Smooth muscle cell (in vitro differentiated cells): Measurements from ENCODE around the gene NAP1L1. TPM values are rescaled to one million over a fixed set of nuclear protein-coding genes. Genes with fewer than 3 reads are reported as not detected.

ENCODE experiments used
- DNase-seq: peaks from one replicate; lab custom pipeline; 2025; ENCODE audit not compliant: unreplicated experiment; lab: John Stamatoyannopoulos, UW
- H2AFZ ChIP-seq: fragments of 200-600 bp; sonication (generic); 2 replicates; pipeline ENCODE4 v1.6.0; 2016; ENCODE audit warnings: antibody characterized with exemption, low read depth, mild to moderate bottlenecking
- H3F3A ChIP-seq: fragments of 200-600 bp; sonication (generic); 2 replicates; pipeline ENCODE4 v1.6.0; 2017; ENCODE audit warnings: antibody characterized with exemption, low read depth
- H3K27ac ChIP-seq: fragments of 200-600 bp; sonication (generic); 2 replicates; pipeline ENCODE4 v1.5.1; 2016; ENCODE audit warnings: low read depth, mild to moderate bottlenecking
- H3K27me3 ChIP-seq: fragments of 200-600 bp; sonication (generic); 2 replicates; pipeline ENCODE4 v1.6.1; 2016; ENCODE audit warnings: low read depth, mild to moderate bottlenecking
- H3K36me3 ChIP-seq: fragments of 200-600 bp; sonication (generic); 2 replicates; pipeline ENCODE4 v1.5.1; 2016; ENCODE audit warnings: low read depth
- H3K4me1 ChIP-seq: fragments of 200-600 bp; sonication (generic); 2 replicates; pipeline ENCODE4 v1.5.1; 2016; ENCODE audit warnings: low read depth
- H3K4me2 ChIP-seq: fragments of 200-600 bp; sonication (generic); 2 replicates; pipeline ENCODE4 v1.6.0; 2016; ENCODE audit warnings: mild to moderate bottlenecking
- H3K4me3 ChIP-seq: fragments of 200-600 bp; sonication (generic); 2 replicates; pipeline ENCODE4 v1.5.1; 2016; ENCODE audit warnings: mild to moderate bottlenecking
- H3K79me2 ChIP-seq: fragments of 200-600 bp; sonication (generic); 2 replicates; pipeline ENCODE4 v1.6.0; 2016; ENCODE audit warnings: low read depth, mild to moderate bottlenecking
- H3K9ac ChIP-seq: fragments of 200-600 bp; sonication (generic); 2 replicates; pipeline ENCODE4 v1.6.0; 2016; ENCODE audit warnings: low read depth
- H3K9me3 ChIP-seq: fragments of 200-600 bp; sonication (generic); replicated peaks from 2 replicates; pipeline ENCODE4 v1.5.1; 2016; ENCODE audit warnings: low read depth
- H4K20me1 ChIP-seq: fragments of 200-600 bp; sonication (generic); 2 replicates; pipeline ENCODE4 v1.6.0; 2016; ENCODE audit warnings: low read depth
- CTCF ChIP-seq: fragments of 200-600 bp; sonication (generic); IDR thresholded peaks from 2 replicates; pipeline ENCODE4 v1.5.1; 2017; ENCODE audit warnings: borderline replicate concordance, mild to moderate bottlenecking, antibody characterized with exemption; ENCODE audit not compliant: insufficient read depth, poor library complexity, severe bottlenecking
- WGBS: methylation state at CpG from one replicate; pipeline ENCODE4 v1.1.7; 2016; ENCODE audit warnings: low lambda C conversion rate; 5-methylcytosine and 5-hydroxymethylcytosine counted together
- polyA plus RNA-seq: library from polyadenylated mRNA; unstranded; fragments of >200 nt; fragmentation: Nextera tagmentation; extraction: Ambion mirVana; gene quantifications from 2 replicates; pipeline ENCODE4 v1.2.1, GENCODE V29; 2016
- total RNA-seq: library from RNA; depleted of rRNA; stranded (reverse); fragments of >200 nt; gene quantifications from 2 replicates; pipeline ENCODE4 v1.2.3, GENCODE V29; 2014

The NAP1L1 gene
- total and polyA plus RNA-seq, 2 experiments from 2014 or later = 110 to 221 TPM

GRCh38 chr12:76041406-76041805 lies 43.1 kb downstream of the NAP1L1 start:
- H3K4me3 ChIP-seq = no peak overlapping the region
- TF ChIP-seq CTCF = no peak
- no peaks in the 10 kb centered on the region for H3K79me2 ChIP-seq
- peaks cover 8% of the 10 kb centered on the region for H3K36me3 ChIP-seq
- H3K9me3 ChIP-seq = no peaks in the 10 kb centered on the region
- H3K27ac ChIP-seq = no peak overlapping the region
- H3K9ac ChIP-seq = no peak overlapping the region
- H2AFZ ChIP-seq = no peak overlapping the region
- DNase-seq = no peak
- WGBS = 92% methylated on average over 2 of the region's 2 CpGs
- no peaks in the 10 kb centered on the region for H4K20me1 ChIP-seq
- no peak overlapping the region for H3K4me2 ChIP-seq
- H3F3A ChIP-seq = peaks cover 14% of the 10 kb centered on the region
- no peaks in the 10 kb centered on the region for H3K27me3 ChIP-seq
- peaks cover 11% of the 10 kb centered on the region for H3K4me1 ChIP-seq

- H4K20me1 ChIP-seq = no peaks in the 10 kb centered on the region
- no peaks in the 10 kb centered on the region for H3K27me3 ChIP-seq
- H3K4me3 ChIP-seq = no peak overlapping the region
- no peak overlapping the region for H2AFZ ChIP-seq
- no peaks in the 10 kb centered on the region for H3K79me2 ChIP-seq
- 98% methylated on average over 4 of the region's 4 CpGs for WGBS
- no peak overlapping the region for H3K9ac ChIP-seq
- no peak for TF ChIP-seq CTCF
- H3K36me3 ChIP-seq = peaks cover 8% of the 10 kb centered on the region
- peaks cover 11% of the 10 kb centered on the region for H3K4me1 ChIP-seq
- no peak for DNase-seq
- no peak overlapping the region for H3K27ac ChIP-seq
- no peaks in the 10 kb centered on the region for H3K9me3 ChIP-seq
- peaks cover 15% of the 10 kb centered on the region for H3F3A ChIP-seq
- no peak overlapping the region for H3K4me2 ChIP-seq
Measured at GRCh38 chr12:76040461-76040860, 44.0 kb downstream of the NAP1L1 start.

GRCh38 chr12:76038176-76038575 lies 46.3 kb downstream of the NAP1L1 start:
- H3K4me2 ChIP-seq = peak overlapping the region; percentile 53
- H3K36me3 ChIP-seq = no peaks in the 10 kb centered on the region
- H3K9me3 ChIP-seq = no peaks in the 10 kb centered on the region
- TF ChIP-seq CTCF = no peak
- WGBS = 41% methylated on average over 2 of the region's 2 CpGs
- DNase-seq = no peak
- H4K20me1 ChIP-seq = no peaks in the 10 kb centered on the region
- peaks cover 17% of the 10 kb centered on the region for H3K4me1 ChIP-seq
- H3K79me2 ChIP-seq = no peaks in the 10 kb centered on the region
- no peak overlapping the region for H2AFZ ChIP-seq
- H3K27ac ChIP-seq = peak overlapping the region; percentile 17
- H3K4me3 ChIP-seq = no peak overlapping the region
- no peaks in the 10 kb centered on the region for H3K27me3 ChIP-seq
- peaks cover 26% of the 10 kb centered on the region for H3F3A ChIP-seq
- no peak overlapping the region for H3K9ac ChIP-seq
